Stimulated activated CD8-positive, alpha-beta memory T cell treated with anti-CD3 and anti-CD28 coated beads, Interleukin-12 subunit alpha, Interleukin-12 subunit beta, amount 100 ng/mL, for 24 hours (primary cell): ENCODE measurements around the gene COASY.

Experiments
- DNase-seq: peaks from one replicate; pipeline ENCODE4 v3.0.0-alpha.2; 2020; ENCODE audit errors: extremely low read depth

Gene COASY

GRCh38 chr17:42613699-42614295 is 51.8 kb downstream of the COASY start:
- DNase-seq: no peak
